Endothelial cell of hepatic sinusoid (primary cell): ENCODE measurements around the gene SLC13A1.
"Not testable (repeated sequence)": the region's sequence is repeated elsewhere in the genome, so short reads cannot be mapped to it uniquely, and the experiment has no call there.

ENCODE experiments used
- in situ Hi-C: cut with HindIII; loops from 2 replicates; pipeline ENCODE4 v1.10.0; 2017; ENCODE audit warnings: low sequenced_read_pairs

The SLC13A1 gene, protein sequence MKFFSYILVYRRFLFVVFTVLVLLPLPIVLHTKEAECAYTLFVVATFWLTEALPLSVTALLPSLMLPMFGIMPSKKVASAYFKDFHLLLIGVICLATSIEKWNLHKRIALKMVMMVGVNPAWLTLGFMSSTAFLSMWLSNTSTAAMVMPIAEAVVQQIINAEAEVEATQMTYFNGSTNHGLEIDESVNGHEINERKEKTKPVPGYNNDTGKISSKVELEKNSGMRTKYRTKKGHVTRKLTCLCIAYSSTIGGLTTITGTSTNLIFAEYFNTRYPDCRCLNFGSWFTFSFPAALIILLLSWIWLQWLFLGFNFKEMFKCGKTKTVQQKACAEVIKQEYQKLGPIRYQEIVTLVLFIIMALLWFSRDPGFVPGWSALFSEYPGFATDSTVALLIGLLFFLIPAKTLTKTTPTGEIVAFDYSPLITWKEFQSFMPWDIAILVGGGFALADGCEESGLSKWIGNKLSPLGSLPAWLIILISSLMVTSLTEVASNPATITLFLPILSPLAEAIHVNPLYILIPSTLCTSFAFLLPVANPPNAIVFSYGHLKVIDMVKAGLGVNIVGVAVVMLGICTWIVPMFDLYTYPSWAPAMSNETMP

DNA sequence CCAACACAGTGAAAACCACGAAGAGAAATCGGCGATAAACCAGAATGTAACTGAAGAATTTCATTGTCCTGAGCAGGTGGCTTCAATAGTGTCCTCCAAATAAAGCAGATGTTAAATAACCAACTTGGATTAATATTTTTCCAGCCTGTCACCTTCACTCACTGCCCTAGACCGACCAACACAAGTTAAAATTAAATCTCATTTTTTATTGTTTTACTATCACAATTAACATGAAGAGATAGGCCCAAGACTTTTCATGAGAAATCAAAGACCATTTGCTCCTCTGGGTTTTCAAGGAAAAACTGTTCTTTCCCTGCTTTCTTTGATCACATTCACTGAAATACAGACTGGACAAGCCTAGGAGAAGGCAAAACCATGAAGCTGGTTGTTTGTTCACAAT is at the start of gene SLC13A1:
TSS of gene SLC13A1 (minus strand) at position 87 of the 400 bp plus-strand sequence. CDS start at position 64, 23 bp downstream.
- in situ Hi-C loops: no loop called here

DNA sequence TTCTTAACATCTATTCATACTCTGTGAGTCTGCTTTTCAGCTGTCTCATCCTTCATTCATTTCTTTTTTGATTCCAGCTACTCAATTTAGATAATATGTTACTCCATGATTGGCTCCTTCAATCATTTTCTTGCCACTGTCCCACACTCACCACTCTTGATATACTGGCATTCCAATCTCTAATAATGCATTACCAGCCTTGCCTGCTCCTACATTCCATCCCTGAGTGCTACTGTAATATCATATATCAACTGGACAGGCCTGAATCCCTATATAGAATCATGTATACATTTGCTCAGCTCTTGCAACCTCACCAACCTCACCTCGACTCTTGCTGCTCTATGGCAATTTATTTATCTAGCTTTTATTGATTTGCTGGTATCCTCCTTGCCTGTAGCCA is 45.0 kb upstream of the SLC13A1 start:
- in situ Hi-C loops: no loop called here

DNA sequence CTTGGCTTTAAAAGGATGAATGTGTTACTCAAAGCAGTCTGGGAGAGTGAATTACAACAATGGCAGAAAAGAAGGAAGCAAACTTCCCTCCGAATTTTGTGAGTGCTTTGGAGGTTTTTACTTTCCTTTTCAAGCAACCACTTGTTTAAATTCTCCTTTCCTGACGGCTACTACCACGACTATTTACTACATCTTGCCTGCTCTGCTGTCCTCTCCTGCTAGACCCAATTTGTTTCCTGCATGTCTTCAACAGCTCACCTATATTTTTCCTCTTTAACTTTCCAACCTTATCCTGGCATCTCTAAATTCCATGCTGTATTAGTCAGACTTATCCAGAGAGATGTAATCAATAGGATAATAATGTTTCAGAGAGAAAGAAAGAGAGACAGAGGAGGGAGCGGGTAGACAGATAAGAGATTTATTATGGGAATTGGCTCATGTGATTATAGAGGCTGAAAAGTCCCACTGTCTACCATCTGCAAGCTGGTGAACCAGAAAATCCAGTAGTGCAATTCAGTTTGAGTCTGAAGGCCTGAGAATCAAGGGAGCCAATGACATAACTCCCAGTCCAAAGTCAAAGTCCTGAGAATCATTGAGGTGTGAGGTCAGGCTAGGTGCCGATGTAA is 42.8 kb upstream of the SLC13A1 start:
- in situ Hi-C loops: no loop called here

DNA sequence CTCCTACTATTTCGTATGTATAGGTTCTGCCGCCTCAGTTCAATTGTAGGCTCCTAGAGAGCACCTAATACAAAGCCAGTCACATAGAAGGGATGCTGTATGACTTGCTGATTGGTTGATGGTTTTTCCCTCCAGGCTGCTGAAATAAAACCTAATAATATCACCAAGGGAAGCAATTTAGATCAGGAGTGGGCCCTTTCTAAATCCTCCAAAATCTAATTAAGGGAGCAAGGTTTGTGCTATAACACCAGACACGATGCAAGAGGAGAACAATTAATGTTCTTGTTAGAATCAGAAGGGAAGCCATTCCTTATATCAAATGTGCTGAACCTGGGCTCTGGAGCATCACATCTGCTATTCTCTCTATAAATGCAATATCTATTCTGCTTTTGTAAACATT is 42.0 kb upstream of the SLC13A1 start:
- in situ Hi-C loops: no loop called here

DNA sequence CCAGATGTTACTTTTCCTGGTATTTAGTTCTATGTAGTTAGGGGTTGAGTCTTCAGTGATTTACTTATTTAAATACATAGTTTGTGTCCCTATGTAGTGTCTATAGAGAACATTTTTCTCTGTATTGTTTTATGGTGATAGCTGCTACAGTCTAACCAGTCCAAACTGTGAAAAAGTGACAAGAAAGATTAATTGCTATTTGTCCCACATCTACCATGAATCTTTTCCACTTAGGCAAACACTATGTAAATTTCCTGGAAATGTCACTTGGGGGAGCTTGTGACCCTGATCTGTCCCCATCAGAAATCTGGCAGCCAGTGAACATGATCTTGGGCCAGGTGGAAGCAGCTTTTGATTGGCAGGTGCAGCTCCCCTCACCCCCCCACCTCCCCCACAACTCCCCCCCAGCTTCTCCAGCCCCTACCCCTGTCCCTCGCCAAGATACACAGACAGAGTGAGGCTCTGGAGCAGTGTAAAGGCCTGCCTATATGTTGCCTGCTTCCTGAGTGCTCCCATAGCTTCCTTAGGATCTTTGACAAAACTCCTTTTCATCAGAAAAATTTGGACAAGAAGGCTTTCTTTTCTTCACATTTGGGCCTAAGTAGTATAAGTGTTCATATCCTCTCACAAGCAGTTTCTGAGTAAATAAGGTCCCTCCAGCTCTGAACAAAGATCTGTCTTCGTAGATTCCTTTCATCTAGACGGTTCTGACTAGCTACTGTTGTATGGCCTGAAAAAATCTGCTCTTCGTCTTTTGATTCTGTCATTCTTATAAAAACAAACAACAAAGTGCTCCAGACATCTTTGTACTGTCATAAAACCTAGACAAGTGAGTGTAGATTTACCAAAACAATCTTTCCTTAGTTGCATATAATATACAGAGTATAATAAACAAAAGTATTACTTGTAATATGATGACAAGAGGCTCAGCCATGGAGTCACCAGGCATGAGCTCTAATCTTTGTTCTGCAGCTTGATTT is 31.5 kb upstream of the SLC13A1 start:
- in situ Hi-C loops: no loop called here

DNA sequence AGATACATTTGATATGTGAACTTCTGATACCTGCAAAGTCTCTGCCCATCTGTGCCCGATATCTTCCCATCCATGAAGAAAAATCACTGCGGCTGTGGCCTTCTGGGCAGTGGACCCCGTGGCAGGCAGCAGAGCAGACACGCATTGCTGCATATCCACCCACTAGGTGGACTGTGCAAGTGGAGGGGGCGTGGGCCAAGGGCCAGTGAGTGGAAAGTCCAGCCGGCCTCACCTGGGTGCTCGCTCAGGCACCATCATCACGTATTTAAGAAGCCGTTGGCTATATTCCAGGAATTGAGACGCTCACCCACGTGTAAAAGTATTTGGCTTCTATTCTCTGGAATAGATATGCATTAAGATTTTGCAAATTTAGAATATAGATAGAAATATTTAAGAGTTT is 30.8 kb upstream of the SLC13A1 start:
- in situ Hi-C loops: no loop called here

DNA sequence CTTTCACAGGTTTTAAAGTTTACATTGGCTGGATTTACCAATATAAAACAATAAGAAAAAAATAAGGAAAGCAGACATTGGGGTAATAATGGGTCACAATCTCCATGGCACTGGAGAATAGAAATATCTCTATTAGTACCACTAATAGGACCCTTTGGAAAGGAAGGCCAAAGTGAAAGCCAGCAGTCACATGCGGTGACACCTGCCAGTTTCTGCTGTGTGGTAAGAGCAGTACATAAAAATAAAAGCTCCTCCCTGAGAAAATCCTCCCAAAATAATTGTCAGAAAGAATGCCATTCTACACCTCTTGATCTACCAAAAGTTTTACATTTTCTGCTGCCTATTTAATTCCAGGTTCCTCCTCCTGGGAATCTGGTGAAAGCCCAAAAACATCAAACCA is 30.4 kb upstream of the SLC13A1 start:
- in situ Hi-C loops: no loop called here

DNA sequence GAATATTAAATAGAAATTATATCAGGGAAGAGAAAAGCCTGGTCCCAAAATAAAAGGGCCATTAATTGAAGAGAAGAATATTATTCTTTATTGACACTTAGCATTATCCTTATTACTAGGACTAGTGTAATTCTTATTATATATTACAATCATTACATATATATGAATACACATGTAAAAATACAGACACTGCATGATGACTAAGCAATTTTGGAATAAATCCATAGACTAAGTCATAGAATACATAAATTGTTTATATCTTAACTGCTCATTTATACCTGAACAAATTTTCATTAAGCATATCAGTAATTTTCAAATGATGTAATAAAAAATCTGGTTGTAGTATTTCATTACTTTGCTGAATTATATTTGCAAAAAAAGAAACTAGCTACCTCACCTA is 29.7 kb upstream of the SLC13A1 start:
- in situ Hi-C loops: no loop called here

DNA sequence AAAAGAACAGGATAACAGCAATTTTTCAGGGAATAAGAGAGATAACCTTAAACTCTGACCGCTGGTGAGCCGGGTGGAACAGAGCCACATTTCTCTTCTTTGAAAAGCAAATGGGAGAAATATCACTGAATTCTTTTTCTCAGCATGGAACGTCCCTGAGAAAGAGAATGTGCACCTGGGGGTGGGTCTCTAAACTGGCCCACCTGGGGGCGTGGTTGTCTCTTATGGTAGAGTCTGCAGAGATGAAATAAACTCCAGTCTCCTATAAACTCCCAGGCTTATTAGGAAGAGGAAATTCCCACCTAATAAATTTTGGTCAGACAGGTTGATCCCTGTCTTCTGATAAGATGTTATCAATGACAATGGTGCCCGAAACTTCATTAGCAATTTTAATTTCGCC is 27.9 kb upstream of the SLC13A1 start:
- in situ Hi-C loops: not testable (repeated sequence)

DNA sequence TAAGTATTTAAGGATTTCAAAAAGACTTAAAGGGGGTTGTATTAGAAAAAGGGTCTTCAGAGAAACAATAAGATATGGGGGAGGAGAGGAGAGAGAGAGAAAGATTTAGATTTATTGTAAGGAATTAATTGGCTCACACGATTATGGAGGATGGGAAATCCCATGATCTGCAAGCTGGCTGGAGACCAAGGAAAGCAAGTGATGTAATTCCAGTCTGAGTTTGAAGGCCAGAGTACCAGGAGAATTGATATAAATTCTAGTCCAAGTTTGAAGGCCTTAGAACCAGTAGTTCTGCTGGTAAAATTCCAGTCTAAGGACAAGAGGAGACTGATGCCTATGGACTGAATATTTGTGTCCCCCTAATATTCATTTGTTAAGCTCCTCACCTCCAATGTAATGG is 20.6 kb upstream of the SLC13A1 start:
- in situ Hi-C loops: no loop called here

DNA sequence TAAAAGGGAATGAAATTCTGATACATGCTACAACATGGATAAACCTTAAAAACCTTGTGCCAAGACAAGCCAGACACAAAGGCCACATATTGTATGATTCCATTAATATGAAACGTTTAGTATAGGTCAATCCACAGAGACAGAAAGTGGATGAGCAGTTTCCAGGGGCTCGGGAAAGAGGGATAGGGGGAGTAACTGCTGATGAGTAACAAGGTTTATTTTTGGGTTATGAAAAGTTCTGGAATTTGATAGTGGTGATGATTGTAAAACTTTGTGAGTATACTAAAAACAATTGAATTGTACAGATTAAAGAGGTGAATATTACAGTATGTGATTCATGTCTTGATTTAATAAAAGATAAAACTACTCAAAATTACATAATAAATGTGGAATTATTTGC is 19.1 kb upstream of the SLC13A1 start:
- in situ Hi-C loops: no loop called here

DNA sequence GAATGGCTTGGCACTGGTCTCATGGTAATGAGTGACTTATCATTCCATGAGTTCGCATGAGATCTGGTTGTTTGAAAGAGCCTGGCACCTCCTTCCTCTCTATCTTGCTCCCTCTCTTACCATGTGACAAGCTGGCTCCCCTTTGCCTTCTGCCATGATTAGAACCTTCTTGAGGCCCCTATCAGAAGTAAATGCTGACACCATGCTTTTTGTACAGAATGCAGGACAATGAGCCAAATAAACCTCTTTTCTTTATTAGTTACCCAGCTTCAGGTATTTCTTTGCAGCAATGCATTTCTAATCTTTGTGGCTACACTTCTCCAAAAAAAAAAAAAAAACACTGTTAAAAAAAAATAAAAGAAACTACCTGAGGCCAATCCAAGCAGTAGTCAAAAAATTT is 17.1 kb upstream of the SLC13A1 start:
- in situ Hi-C loops: no loop called here

DNA sequence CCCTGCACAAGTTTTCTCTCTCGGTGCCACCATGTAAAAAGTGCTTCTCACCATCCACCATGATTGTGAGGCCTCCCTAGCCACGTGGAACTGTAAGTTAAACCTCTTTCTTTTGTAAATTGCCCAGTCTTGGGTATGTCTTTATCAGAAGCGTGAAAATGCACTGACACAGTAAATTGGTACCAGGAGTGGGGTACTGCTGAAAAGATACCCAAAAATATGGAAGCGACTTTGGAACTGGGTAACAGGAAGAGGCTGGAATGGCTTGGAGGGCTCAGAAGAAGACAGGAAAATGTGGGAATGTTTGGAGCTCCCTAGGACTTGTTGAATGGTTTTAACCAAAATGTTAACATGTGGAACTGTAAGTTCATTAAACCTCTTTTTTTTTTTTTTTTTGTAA is 15.6 kb upstream of the SLC13A1 start:
- in situ Hi-C loops: no loop called here

DNA sequence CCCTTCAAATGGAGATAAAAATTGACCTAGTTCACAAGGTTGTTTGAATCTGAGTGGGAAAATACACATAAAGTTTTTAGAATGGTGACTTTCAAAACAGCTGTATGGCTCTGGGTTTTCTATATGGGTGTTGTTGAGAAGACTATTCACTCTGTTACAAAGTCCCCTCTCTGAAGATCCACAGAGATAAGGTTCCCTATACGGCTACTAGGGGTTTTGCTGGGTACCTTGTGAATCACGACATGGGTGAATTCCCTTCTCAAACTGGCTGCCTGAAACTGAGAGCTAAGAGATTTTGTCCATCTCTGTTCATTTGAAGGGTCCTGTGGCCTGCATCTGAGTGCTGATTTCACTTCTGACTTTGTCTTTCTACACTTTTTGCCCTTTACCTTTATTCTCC is 11.8 kb upstream of the SLC13A1 start:
- in situ Hi-C loops: no loop called here

DNA sequence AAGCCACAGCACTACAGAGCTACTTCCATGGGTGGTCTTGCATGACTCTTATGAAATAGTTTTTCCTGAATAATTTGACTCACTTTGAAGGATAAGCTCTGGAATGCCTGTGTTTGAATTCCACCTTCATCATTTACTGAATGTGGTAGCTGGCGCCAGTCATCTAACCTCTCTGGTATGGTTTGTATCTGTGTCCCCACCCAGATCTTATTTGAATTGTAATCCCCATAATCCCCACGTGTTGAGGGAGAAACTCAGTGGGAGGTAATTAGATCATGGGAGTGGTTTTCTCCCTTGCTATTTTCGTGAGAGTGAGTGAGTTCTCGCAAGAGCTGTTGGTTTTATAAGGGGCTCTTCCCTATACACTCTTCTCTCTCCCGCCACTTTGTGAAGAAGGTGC is 11.2 kb upstream of the SLC13A1 start:
- in situ Hi-C loops: no loop called here

DNA sequence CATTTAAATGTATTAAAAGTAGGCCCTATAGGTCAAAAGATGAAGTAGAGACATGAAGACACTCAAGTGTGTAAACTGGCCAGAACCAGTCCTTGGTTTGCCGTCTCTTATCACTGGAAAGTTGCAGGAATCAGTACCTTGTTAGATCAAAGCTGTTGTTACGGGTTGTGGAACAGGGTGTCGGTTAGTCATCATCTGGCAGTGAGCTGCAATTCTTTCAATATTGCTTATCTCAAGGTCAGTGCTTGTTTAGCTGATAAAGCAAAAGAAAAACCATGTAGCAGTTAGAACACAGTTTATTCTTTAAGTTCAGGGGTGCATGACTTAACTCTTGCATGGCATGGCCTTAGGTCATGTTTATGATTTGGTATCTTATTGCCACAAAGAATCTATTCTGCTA is 10.0 kb upstream of the SLC13A1 start:
- in situ Hi-C loops: no loop called here

DNA sequence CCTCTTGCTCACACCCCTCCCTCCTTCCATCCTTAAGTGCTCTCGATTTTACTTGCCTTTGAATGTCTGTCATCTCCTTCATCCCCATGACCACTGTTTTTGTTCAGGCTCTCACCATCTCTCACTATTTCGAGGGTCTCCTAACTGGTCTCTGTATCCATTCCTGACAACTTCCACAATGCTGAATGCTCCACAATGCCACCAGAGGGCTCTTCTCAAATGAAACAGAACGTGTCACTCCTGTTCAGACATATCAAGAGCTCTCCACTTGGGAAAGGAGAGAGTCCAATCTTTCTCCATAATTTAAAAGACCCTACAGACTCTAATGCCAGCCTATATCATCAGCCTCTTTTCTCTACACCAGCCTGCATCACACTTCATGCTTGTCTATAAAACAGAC is 9.0 kb upstream of the SLC13A1 start:
- in situ Hi-C loops: no loop called here

DNA sequence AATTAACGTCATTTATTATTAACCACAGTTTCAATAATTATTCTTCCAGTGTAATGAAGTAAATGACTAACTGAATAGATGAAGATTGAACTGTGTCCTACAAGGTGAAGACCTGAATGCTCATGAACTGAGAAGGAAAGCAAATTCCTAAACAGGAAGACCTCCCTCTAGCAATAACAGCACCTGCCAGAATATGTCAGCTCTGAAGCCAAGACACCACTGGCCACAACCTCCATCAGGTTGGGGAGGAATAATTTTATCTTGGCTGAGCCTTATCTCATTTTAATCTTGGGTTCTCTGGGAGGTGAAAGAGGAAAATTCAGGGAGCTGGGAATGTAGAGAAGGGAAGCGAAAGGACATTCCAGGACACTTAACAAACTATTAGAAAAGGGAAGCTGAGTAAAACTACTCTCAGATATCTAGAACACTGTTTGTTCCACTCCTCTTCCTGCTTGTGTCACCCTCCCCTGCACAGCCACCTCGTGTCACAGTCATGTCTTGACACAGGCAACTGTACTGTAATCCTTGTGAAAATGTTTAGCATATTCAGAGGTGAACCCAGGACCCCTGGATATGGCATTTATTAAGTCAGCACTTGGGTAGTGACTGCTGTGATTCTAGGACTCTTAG is 4.6 kb upstream of the SLC13A1 start:
- in situ Hi-C loops: no loop called here

DNA sequence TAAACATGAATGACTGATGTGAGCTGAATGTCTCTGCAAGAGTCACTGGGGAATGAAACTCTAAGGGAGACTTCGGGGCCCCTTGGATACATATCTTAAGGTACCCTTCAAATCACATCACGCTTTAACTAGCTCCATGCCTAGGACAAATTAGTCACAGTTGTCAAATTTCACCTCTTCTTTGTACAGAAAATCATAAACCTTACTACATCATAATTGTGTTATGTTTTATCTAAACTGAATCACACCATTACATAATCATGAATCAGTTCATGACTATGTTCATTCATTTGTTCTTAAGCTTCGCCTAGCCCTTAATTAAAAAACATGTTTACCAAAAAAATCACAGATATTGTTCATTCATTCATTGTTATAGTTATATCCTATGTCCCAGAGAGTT is 2.1 kb upstream of the SLC13A1 start:
- in situ Hi-C loops: no loop called here
